Uterus (tissue), 4 donors: ENCODE measurements around the gene SCN4A. TPM values are rescaled to one million over a fixed set of nuclear protein-coding genes. Genes with fewer than 3 reads are reported as not detected.
"Not testable (repeated sequence)": the region's sequence is repeated elsewhere in the genome, so short reads cannot be mapped to it uniquely, and the experiment has no call there.

ENCODE experiments used
- DNase-seq, 2 donors: peaks; one replicate each; pipeline ENCODE4 v3.0.0-alpha.2; 2019 to 2020
- H3K27ac ChIP-seq, 2 donors: fragments of 200-600 bp; sonication (generic); 1 replicate in 1 of 2; 2 replicates in 1 of 2; pipeline ENCODE4 v1.5.1; 2016 to 2018
- H3K27me3 ChIP-seq, 2 donors: fragments of 200-600 bp; sonication (generic); one replicate each; pipeline ENCODE4 v1.5.1; 2018 to 2019; ENCODE audit warnings: control low read depth in 1 of 2
- H3K36me3 ChIP-seq, 2 donors: fragments of 200-600 bp; sonication (generic); one replicate each; pipeline ENCODE4 v1.5.1; 2019; ENCODE audit warnings: control low read depth in 1 of 2
- H3K4me1 ChIP-seq, 2 donors: fragments of 200-600 bp; sonication (generic); one replicate each; pipeline ENCODE4 v1.5.1; 2018 to 2019; ENCODE audit warnings: control low read depth in 1 of 2
- H3K4me3 ChIP-seq, 2 donors: fragments of 200-600 bp; sonication (generic); 1 replicate in 1 of 2; 2 replicates in 1 of 2; pipeline ENCODE4 v1.5.1; 2018 to 2019; ENCODE audit warnings: mild to moderate bottlenecking in 1 of 2
- H3K9me3 ChIP-seq, 2 donors: fragments of 200-600 bp; sonication (generic); one replicate each; pipeline ENCODE4 v1.5.1; 2019; ENCODE audit warnings: control low read depth in 1 of 2
- CTCF ChIP-seq, 4 experiments: fragments of 200-600 bp in 2 of 4; fragments of 450-650 bp in 2 of 4; sonication (generic) in 2 of 4; IDR thresholded peaks; one replicate each; pipeline ENCODE4 v1.5.1; 2016 to 2019; ENCODE audit warnings: antibody characterized with exemption in 4 of 4, mild to moderate bottlenecking in 2 of 4, moderate library complexity in 1 of 4
- POLR2A ChIP-seq, 2 donors: fragments of 450-650 bp; IDR thresholded peaks; one replicate each; pipeline ENCODE4 v1.6.1; 2016; ENCODE audit warnings: antibody characterized with exemption in 2 of 2, mild to moderate bottlenecking in 1 of 2, moderate library complexity in 1 of 2
- intact Hi-C: fragments of 100-400 bp; cut with DNase I; formaldehyde crosslinking; loops from one replicate; pipeline ENCODE4 v1.15.1; 2023; ENCODE audit warnings: low total_unique reads
- total RNA-seq, 4 donors: library from RNA; depleted of rRNA in 3 of 4; stranded (reverse); fragments of >200 nt in 3 of 4; gene quantifications; one replicate each; pipeline versions ENCODE4 v1.1.0 to v1.2.4, GENCODE V29; 2014 to 2023
- donor health status: DM: yes; HTN: yes; CAD: no.

SCN4A gene
- total RNA-seq: under 1 TPM in 2 of 4 donors, not detected in 2; 0.14 to 0.24 TPM

- intact Hi-C loops: no loop called here
Measured at GRCh38 chr17:63972796-63973195, at the start of gene SCN4A. Gene SCN4A, minus strand, starts transcription at chr17:63972918. Its CDS starts 77 bp downstream, at chr17:63972841.

GRCh38 chr17:64020056-64020766, 47.5 kb upstream of the SCN4A start, which contains the start of gene ICAM2:
Gene ICAM2, minus strand, starts transcription at chr17:64020633. Its CDS starts 13,942 bp downstream, at chr17:64006691.
- no peaks in the 10 kb centered on the region for H3K4me1 ChIP-seq
- DNase-seq: peak; percentile 33 to 67
- H3K4me3 ChIP-seq: peak within 1 kb of the TSS; percentile 19 to 30
- intact Hi-C loops: no loop called here
- no peaks in the 10 kb centered on the region for H3K27me3 ChIP-seq
- peak within 1 kb of the TSS; percentile 49 to 73 for H3K27ac ChIP-seq
- H3K9me3 ChIP-seq: no peaks in the 10 kb centered on the region
- H3K36me3 ChIP-seq: no peaks in the 10 kb centered on the region
- TF ChIP-seq POLR2A (IDR thresholded peaks at IDR 0.05): peak; percentile 32 to 33
- TF ChIP-seq CTCF (IDR thresholded peaks at IDR 0.05): no peak

More at GRCh38 chr17:63972796-63973195, at the start of gene SCN4A:
- Histone ChIP-seq H3K4me1 (no peaks in the 10 kb centered on the region), H3K27ac (no peak within 1 kb of the TSS), H3K9me3 (no peaks in the 10 kb centered on the region), H3K4me3 (no peak within 1 kb of the TSS), H3K36me3 (no peaks in the 10 kb centered on the region), H3K27me3 (no peaks in the 10 kb centered on the region)
- DNase-seq: no peak
- TF ChIP-seq CTCF (IDR thresholded peaks at IDR 0.05) (no peak), POLR2A (IDR thresholded peaks at IDR 0.05) (no peak)

GRCh38 chr17:64019551-64019961, 46.8 kb upstream of the SCN4A start:
- not testable (repeated sequence) for H3K36me3 ChIP-seq

GRCh38 chr17:64017381-64017980, 44.8 kb upstream of the SCN4A start:
- H3K4me3 ChIP-seq: no peak overlapping the region
- intact Hi-C loops: no loop called here
- H3K9me3 ChIP-seq: no peaks in the 10 kb centered on the region
- no peak for DNase-seq
- no peaks in the 10 kb centered on the region for H3K36me3 ChIP-seq
- H3K27ac ChIP-seq: peak overlapping the region in 1 of 2 donors; percentile 63
- H3K4me1 ChIP-seq: no peaks in the 10 kb centered on the region
- H3K27me3 ChIP-seq: no peaks in the 10 kb centered on the region
- TF ChIP-seq CTCF (IDR thresholded peaks at IDR 0.05): no peak
- TF ChIP-seq POLR2A (IDR thresholded peaks at IDR 0.05): no peak

More at GRCh38 chr17:64019551-64019961, 46.8 kb upstream of the SCN4A start:
- peak overlapping the region; percentile 49 to 73 for H3K27ac ChIP-seq
- intact Hi-C loops, DNase-seq, H3K9me3 ChIP-seq, H3K4me1 ChIP-seq, H3K27me3 ChIP-seq: not testable (repeated sequence)
- peak overlapping the region in 1 of 2 donors; percentile 30 for H3K4me3 ChIP-seq

GRCh38 chr17:64016974-64017373, 44.3 kb upstream of the SCN4A start:
- intact Hi-C loops: no loop called here
- no peaks in the 10 kb centered on the region for H3K27me3 ChIP-seq
- H3K9me3 ChIP-seq: no peaks in the 10 kb centered on the region
- no peak for DNase-seq
- no peaks in the 10 kb centered on the region for H3K36me3 ChIP-seq
- H3K27ac ChIP-seq: peak overlapping the region; percentile 25 to 63
- H3K4me1 ChIP-seq: no peaks in the 10 kb centered on the region
- TF ChIP-seq POLR2A (IDR thresholded peaks at IDR 0.05) (no peak), CTCF (IDR thresholded peaks at IDR 0.05) (no peak)
- no peak overlapping the region for H3K4me3 ChIP-seq
